ENCODE data around the gene TP63. TPM values are rescaled to one million over a fixed set of nuclear protein-coding genes. Genes with fewer than 3 reads are reported as not detected.
A peak's percentile ranks its signal among the peaks of the same experiment; 100 is the strongest.

TP63 gene
- total RNA-seq, 2 experiments from 2014 or later: 0.58 to 1.1 TPM

DNA sequence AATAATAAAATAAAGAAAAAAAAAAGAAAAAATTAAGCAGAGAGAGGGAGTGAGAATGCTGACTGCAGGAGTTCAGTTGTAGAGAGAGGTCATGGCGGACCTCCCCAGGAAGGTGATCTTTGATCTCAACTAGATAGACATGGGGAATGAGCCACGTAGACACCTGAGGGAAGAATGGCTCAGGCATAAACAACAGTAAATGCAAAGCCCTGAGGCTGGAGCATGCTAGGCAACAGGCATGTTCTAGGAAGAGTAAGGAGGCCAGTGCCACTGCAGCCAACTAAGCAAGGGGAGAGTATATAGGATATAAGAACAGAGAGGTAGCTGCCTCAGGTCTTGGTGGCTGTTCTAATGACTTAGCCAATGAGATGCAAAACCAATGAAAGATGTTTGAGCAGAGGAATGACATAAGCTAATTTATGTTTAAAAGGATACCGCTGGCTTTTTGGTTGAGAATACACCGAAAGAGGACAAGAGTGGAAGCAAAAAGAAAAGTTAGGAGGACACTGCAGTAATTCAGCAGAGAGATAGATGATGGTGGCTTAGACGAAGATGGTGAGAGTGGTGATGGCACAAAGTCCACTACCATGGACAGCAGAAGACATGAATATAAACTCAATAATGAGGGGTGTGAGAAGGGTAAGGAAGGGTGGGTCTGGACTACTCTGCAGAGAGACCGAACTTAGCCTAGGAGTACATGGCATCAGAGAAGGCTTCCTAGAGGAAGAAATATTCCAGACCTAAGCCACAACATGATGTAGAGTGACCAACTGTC, 314.9 kb downstream of the TP63 start:
- ATAC-seq (no peak), DNase-seq (no peak)
- no peaks in the 10 kb centered on the region for H3K9me3 Mint-ChIP-seq (ENCODE audit: low read depth)
- H3K36me3 Mint-ChIP-seq: no peaks in the 10 kb centered on the region
- no peaks in the 10 kb centered on the region for H3K27me3 Mint-ChIP-seq
- H3K4me1 Mint-ChIP-seq: peaks cover 4% of the 10 kb centered on the region
- H3K27ac Mint-ChIP-seq: no peak overlapping the region
- H3K4me3 Mint-ChIP-seq: no peak overlapping the region
- CTCF ChIA-PET: no interaction called here

Small RNA genes within 50 kb of the gene (microRNA-seq; reads per million reads assigned to microRNA genes)
- gene MIR944: 7.2 reads per million, percentile 22 among the genes with 10 or more reads in this experiment
